ENCODE measurements around the gene SLC13A1.

DNA sequence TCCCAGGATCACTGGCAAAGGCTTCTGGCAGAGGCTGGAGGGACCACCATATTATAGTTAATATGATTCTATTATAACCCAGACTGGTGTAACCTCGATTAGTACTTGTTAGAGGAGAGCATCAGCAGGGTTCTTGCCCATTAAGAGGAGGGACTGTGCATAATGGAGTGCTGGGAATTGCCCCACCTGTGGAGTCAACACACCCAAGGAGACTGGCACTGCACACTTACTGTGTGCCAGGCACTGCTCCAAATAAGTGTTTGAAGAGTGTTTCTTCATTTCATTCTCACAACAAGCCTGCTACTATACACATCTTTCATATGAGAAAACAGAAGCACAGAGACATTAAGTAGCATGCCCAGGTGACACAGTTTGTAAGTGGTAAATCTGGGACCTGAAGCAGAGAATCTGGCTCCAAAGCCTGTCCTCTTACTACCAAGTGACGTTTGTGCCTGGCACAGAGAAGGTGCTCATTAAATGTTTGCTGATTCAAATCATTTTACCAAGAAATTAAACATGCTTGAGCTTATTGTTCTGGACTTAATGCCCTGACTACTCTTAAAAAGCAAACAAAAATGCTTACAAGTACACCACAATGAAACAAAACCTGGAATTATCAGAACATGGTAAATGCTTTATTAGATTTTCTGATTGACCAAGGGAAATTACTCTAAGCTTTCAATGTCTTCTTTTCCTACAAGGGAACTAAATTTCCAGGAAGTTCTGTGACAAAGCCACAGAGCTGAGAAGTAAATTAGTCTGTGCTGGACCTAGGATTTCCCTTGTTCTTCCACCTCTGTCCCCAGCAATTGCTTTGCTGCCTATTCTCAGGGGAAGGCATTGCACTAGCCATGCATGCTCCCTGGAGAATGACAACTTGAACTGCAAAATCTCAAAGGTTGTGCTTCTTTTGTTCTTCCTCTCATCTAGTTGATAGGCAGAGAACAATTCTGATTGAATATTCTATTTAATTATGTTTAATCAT, 809 bp downstream of the SLC13A1 start:
- TF ChIP-seq MXD4 (CRISPR knock-in tag; IDR thresholded peaks at IDR 0.05; ENCODE audit: borderline replicate concordance) (no peak), FOXK1 (CRISPR knock-in tag; IDR thresholded peaks at IDR 0.05) (no peak), EMX1 (CRISPR knock-in tag; IDR thresholded peaks at IDR 0.05) (no peak), TCF7 (CRISPR knock-in tag; IDR thresholded peaks at IDR 0.05; ENCODE audit: low read depth) (no peak), CBFB (CRISPR knock-in tag; IDR thresholded peaks at IDR 0.05; ENCODE audit: low read depth) (no peak), ZBTB21 (CRISPR knock-in tag; IDR thresholded peaks at IDR 0.05; ENCODE audit: borderline replicate concordance) (no peak), NR1H2 (CRISPR knock-in tag; IDR thresholded peaks at IDR 0.05) (no peak), NR3C1 (CRISPR knock-in tag; conservative IDR thresholded peaks at IDR 0.05; ENCODE audit: low read depth) (no peak), MYBL2 (CRISPR knock-in tag; IDR thresholded peaks at IDR 0.05) (no peak)
- TF ChIP-seq, protein P1, sequence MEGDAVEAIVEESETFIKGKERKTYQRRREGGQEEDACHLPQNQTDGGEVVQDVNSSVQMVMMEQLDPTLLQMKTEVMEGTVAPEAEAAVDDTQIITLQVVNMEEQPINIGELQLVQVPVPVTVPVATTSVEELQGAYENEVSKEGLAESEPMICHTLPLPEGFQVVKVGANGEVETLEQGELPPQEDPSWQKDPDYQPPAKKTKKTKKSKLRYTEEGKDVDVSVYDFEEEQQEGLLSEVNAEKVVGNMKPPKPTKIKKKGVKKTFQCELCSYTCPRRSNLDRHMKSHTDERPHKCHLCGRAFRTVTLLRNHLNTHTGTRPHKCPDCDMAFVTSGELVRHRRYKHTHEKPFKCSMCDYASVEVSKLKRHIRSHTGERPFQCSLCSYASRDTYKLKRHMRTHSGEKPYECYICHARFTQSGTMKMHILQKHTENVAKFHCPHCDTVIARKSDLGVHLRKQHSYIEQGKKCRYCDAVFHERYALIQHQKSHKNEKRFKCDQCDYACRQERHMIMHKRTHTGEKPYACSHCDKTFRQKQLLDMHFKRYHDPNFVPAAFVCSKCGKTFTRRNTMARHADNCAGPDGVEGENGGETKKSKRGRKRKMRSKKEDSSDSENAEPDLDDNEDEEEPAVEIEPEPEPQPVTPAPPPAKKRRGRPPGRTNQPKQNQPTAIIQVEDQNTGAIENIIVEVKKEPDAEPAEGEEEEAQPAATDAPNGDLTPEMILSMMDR (IDR thresholded peaks at IDR 0.05), result no peak
- TF ChIP-seq, protein P2, sequence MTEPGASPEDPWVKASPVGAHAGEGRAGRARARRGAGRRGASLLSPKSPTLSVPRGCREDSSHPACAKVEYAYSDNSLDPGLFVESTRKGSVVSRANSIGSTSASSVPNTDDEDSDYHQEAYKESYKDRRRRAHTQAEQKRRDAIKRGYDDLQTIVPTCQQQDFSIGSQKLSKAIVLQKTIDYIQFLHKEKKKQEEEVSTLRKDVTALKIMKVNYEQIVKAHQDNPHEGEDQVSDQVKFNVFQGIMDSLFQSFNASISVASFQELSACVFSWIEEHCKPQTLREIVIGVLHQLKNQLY (CRISPR knock-in tag; IDR thresholded peaks at IDR 0.05), result no peak
- TF ChIP-seq, protein P3, sequence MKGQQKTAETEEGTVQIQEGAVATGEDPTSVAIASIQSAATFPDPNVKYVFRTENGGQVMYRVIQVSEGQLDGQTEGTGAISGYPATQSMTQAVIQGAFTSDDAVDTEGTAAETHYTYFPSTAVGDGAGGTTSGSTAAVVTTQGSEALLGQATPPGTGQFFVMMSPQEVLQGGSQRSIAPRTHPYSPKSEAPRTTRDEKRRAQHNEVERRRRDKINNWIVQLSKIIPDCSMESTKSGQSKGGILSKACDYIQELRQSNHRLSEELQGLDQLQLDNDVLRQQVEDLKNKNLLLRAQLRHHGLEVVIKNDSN (CRISPR knock-in tag; IDR thresholded peaks at IDR 0.05), result no peak
